HEK293 (cell line): Measurements from ENCODE around the gene LRP1B.

ENCODE experiments used
- GLIS2 ChIP-seq: fragments of 450-650 bp; formaldehyde crosslinking; IDR thresholded peaks from 2 replicates; pipeline ENCODE4 v1.5.1; 2016; ENCODE audit warnings: missing biosample characterization, missing genetic modification characterization
- MEIS1 ChIP-seq: sonication (generic); formaldehyde crosslinking; IDR thresholded peaks from 2 replicates; pipeline ENCODE4 v1.8.1; 2022; ENCODE audit warnings: missing genetic modification reagents, mild to moderate bottlenecking, borderline replicate concordance
- YY1 ChIP-seq: fragments of 450-650 bp; formaldehyde crosslinking; IDR thresholded peaks from 2 replicates; pipeline ENCODE4 v1.5.1; 2018; ENCODE audit warnings: missing biosample characterization, missing genetic modification characterization
- YY2 ChIP-seq: fragments of 450-650 bp; formaldehyde crosslinking; IDR thresholded peaks from 2 replicates; pipeline ENCODE4 v1.5.1; 2016; ENCODE audit warnings: missing biosample characterization, missing genetic modification characterization
- ZNF138 ChIP-seq: fragments of 450-650 bp; formaldehyde crosslinking; IDR thresholded peaks from 2 replicates; pipeline ENCODE4 v1.5.1; 2016; ENCODE audit warnings: missing biosample characterization, missing genetic modification characterization, borderline replicate concordance
- ZNF311 ChIP-seq: fragments of 450-650 bp; formaldehyde crosslinking; IDR thresholded peaks from 2 replicates; pipeline ENCODE4 v1.5.1; 2017; ENCODE audit warnings: missing biosample characterization, missing genetic modification characterization, borderline replicate concordance
- ZNF48 ChIP-seq: fragments of 450-650 bp; formaldehyde crosslinking; IDR thresholded peaks from 2 replicates; pipeline ENCODE4 v1.5.1; 2016; ENCODE audit warnings: missing biosample characterization, missing genetic modification characterization
- ZNF660 ChIP-seq: fragments of 450-650 bp; IDR thresholded peaks from 2 replicates; pipeline ENCODE4 v1.5.1; 2018; ENCODE audit warnings: missing biosample characterization, mild to moderate bottlenecking, missing genetic modification characterization
- ZNF76 ChIP-seq: fragments of 450-650 bp; formaldehyde crosslinking; IDR thresholded peaks from 2 replicates; pipeline ENCODE4; 2016; ENCODE audit warnings: low read depth, missing biosample characterization, missing genetic modification characterization, borderline replicate concordance
- TF ChIP-seq, protein P1 (sequence below): fragments of 450-650 bp; formaldehyde crosslinking; IDR thresholded peaks from 2 replicates; pipeline ENCODE4 v1.5.1; 2016; ENCODE audit warnings: missing biosample characterization, missing genetic modification characterization
- TF ChIP-seq, protein P2 (sequence below): fragments of 450-650 bp; formaldehyde crosslinking; IDR thresholded peaks from 2 replicates; pipeline ENCODE4 v1.5.1; 2016; ENCODE audit warnings: missing biosample characterization, missing genetic modification characterization
- TF ChIP-seq, protein P3 (sequence below): fragments of 450-650 bp; formaldehyde crosslinking; IDR thresholded peaks from 2 replicates; pipeline ENCODE4 v1.5.1; 2016; ENCODE audit warnings: missing biosample characterization, missing genetic modification characterization

DNA sequence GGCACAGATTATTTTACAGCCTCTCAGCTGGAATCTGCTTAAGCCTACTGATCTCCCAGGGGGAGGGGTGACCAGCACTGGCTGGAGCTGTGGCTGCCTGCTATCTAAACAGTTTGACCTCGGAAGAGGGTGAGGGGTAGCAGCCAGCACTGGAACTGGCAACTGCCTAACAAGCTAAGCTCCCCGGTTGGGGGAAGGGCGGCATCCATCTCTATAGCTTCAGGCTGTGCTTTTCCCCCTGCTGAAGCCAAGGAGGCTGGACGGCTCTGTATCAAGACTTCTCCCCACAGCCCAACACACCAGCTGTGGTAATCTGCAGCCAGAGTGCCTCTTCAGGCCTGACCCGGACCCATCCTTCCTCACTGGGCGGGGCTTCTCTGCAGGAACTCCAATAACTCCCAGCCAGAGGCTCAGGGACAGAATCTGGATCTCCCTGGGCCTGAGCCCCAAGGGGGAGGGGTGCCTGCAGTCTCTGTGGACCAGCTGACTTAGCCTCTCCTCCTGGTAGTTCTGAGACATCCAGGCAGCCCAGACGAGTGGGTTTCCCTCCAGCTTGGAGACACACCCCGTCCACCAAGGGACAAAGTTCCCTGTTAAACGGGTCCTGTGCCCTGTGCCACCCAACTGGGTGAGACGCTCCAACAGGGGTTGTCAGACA, 560.2 kb downstream of the LRP1B start:
- no peak for TF ChIP-seq GLIS2 (tag by site-specific recombination)
- TF ChIP-seq, protein P1, sequence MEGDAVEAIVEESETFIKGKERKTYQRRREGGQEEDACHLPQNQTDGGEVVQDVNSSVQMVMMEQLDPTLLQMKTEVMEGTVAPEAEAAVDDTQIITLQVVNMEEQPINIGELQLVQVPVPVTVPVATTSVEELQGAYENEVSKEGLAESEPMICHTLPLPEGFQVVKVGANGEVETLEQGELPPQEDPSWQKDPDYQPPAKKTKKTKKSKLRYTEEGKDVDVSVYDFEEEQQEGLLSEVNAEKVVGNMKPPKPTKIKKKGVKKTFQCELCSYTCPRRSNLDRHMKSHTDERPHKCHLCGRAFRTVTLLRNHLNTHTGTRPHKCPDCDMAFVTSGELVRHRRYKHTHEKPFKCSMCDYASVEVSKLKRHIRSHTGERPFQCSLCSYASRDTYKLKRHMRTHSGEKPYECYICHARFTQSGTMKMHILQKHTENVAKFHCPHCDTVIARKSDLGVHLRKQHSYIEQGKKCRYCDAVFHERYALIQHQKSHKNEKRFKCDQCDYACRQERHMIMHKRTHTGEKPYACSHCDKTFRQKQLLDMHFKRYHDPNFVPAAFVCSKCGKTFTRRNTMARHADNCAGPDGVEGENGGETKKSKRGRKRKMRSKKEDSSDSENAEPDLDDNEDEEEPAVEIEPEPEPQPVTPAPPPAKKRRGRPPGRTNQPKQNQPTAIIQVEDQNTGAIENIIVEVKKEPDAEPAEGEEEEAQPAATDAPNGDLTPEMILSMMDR: no peak
- no peak for TF ChIP-seq ZNF660
- no peak for TF ChIP-seq ZNF48 (tag by site-specific recombination)
- TF ChIP-seq ZNF311 (tag by site-specific recombination): no peak
- no peak for TF ChIP-seq YY2
- TF ChIP-seq, protein P2, sequence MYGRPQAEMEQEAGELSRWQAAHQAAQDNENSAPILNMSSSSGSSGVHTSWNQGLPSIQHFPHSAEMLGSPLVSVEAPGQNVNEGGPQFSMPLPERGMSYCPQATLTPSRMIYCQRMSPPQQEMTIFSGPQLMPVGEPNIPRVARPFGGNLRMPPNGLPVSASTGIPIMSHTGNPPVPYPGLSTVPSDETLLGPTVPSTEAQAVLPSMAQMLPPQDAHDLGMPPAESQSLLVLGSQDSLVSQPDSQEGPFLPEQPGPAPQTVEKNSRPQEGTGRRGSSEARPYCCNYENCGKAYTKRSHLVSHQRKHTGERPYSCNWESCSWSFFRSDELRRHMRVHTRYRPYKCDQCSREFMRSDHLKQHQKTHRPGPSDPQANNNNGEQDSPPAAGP: no peak
- TF ChIP-seq YY1 (tag by site-specific recombination): no peak
- TF ChIP-seq ZNF138 (tag by site-specific recombination): no peak
- TF ChIP-seq, protein P3, sequence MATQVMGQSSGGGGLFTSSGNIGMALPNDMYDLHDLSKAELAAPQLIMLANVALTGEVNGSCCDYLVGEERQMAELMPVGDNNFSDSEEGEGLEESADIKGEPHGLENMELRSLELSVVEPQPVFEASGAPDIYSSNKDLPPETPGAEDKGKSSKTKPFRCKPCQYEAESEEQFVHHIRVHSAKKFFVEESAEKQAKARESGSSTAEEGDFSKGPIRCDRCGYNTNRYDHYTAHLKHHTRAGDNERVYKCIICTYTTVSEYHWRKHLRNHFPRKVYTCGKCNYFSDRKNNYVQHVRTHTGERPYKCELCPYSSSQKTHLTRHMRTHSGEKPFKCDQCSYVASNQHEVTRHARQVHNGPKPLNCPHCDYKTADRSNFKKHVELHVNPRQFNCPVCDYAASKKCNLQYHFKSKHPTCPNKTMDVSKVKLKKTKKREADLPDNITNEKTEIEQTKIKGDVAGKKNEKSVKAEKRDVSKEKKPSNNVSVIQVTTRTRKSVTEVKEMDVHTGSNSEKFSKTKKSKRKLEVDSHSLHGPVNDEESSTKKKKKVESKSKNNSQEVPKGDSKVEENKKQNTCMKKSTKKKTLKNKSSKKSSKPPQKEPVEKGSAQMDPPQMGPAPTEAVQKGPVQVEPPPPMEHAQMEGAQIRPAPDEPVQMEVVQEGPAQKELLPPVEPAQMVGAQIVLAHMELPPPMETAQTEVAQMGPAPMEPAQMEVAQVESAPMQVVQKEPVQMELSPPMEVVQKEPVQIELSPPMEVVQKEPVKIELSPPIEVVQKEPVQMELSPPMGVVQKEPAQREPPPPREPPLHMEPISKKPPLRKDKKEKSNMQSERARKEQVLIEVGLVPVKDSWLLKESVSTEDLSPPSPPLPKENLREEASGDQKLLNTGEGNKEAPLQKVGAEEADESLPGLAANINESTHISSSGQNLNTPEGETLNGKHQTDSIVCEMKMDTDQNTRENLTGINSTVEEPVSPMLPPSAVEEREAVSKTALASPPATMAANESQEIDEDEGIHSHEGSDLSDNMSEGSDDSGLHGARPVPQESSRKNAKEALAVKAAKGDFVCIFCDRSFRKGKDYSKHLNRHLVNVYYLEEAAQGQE (tag by site-specific recombination): no peak
- TF ChIP-seq MEIS1: no peak
- TF ChIP-seq ZNF76: no peak
